Effector memory CD8-positive, alpha-beta T cell (primary cell): ENCODE results near the gene SULT4A1.

Experiments used
- ATAC-seq: fragments of 150-1000 bp; cut with Tn5 transposase; replicated peaks from 2 replicates; pipeline ENCODE4 v1.10.0; 2021; ENCODE audit warnings: mild to moderate bottlenecking, moderate library complexity
- DNase-seq, 3 experiments: peaks; one replicate each; pipeline ENCODE4 v3.0.0; 2021
- H3K27ac Mint-ChIP-seq, 2 donors: one replicate each; pipeline ENCODE4 v1.8.0; 2022; ENCODE audit warnings: mild to moderate bottlenecking in 2 of 2, mixed read lengths in 2 of 2, moderate library complexity in 2 of 2
- H3K27me3 Mint-ChIP-seq, 2 donors: one replicate each; pipeline ENCODE4 v1.8.0; 2022; ENCODE audit warnings: mixed read lengths in 2 of 2
- H3K36me3 Mint-ChIP-seq: one replicate; pipeline ENCODE4 v1.8.0; 2022; ENCODE audit warnings: mild to moderate bottlenecking, moderate library complexity, mixed read lengths; ENCODE audit not compliant: insufficient read depth
- H3K4me1 Mint-ChIP-seq, 2 donors: one replicate each; pipeline ENCODE4 v1.8.0; 2022; ENCODE audit warnings: low read depth in 2 of 2, mixed read lengths in 2 of 2
- H3K4me3 Mint-ChIP-seq, 2 donors: one replicate each; pipeline ENCODE4 v1.8.0; 2022; ENCODE audit warnings: mild to moderate bottlenecking in 2 of 2, mixed read lengths in 2 of 2, moderate library complexity in 2 of 2
- H3K9me3 Mint-ChIP-seq, 2 donors: one replicate each; pipeline ENCODE4 v1.8.0; 2022; ENCODE audit warnings: mixed read lengths in 2 of 2

Gene SULT4A1

DNA sequence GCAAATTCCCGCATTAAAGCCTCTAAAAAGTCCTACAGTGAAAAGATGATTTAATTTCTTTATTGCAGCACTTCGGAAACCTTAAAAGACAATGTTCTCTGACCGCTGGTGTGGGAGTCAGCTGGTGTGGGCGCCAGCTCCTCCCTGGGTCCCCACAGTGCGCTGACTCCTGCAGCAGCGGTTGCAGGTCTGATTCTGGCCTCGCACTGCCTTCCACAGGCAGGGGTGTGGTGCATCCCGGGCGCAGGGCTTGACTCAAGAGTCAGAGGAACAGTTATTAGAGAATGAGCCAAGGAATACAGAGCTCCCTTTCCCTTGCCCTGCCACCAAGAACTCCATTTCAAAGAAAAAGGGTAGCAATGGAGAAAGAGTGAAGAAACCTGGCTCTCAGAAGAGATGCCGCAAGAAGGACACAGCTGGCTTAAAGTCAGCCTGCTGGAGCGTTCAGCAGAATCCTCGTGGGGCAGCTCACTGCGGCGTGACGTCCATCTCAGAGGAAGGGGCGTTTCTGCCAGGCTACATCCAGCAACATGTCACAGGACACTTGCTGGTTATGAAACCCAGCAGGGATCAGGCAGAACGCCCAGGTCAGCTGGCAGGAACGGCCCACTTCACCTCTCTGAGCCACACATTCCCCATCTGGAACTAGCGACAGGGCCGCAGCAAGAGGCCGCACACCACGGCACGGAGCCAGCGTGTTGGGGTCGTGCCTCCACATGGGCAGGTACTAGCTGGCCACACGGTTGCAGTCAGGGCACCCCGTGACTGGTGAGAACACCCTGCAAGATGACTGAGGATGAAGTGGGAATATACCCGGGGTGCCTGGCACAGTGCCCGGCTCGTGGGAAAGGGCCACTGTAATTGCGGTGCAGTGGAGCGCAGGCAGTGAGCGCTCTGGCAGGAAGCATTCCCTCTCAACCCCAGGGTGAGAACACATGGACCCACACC lies 32.1 kb downstream of the SULT4A1 start:
- H3K36me3 Mint-ChIP-seq: no peaks in the 10 kb centered on the region
- H3K9me3 Mint-ChIP-seq: no peaks in the 10 kb centered on the region
- no peaks in the 10 kb centered on the region for H3K4me1 Mint-ChIP-seq
- DNase-seq (no peak), ATAC-seq (no peak)
- H3K4me3 Mint-ChIP-seq: no peak overlapping the region
- H3K27me3 Mint-ChIP-seq: peaks cover 10 to 35% of the 10 kb centered on the region in 2 donors
- no peak overlapping the region for H3K27ac Mint-ChIP-seq

DNA sequence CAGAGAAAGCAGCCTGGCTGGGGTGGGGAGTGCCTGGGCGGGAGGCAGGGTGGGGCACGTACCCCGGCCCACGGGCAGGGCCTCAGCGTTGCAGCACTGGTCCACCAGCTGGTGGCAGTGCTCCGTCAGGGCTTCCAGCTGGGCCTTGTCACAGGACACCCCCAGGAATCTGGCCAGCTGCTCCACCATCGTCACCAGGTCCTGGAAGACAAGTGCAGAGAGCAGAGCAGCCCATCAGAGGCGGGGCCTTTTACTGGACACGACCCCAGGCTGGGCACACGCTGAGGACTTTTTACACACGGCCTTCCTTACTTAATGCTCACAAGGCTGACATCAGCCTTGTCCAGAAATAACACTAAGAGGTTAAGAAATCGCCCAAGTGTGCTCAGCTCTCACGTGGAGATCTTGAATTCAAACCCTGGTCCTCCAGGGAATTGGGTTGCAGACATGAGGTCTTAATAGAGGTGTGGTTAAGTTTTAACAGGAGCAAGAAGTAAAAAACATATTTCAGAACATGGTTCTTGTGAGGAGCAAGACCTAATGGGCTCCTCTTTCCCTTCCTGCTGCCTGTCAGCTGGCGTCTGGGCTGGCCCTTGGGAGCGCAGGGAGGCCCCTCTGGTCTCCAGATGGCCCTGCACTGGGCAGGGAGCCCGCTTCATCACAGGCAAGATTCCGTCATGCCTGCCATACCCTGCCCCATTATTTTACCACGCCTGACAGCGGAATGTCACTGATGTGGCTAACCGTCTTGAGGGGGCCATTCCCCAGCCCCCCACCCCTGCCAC lies 33.1 kb downstream of the SULT4A1 start:
- DNase-seq: no peak

DNA sequence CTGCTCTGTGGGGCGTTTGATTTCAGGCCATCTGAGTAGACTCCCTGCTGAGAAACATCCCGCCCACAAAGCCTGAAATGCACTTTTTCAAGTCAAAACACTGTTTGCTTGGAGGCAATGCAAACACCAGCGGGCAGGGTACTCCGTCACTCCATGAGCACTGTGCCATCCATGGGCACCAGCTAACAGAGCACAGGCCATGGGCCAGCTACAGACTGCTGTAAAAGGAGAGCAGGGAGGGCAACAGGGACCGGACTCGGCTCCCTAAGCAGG lies 33.7 kb downstream of the SULT4A1 start:
- ATAC-seq (no peak), DNase-seq (no peak)
- Mint-ChIP-seq H3K27me3 (peaks cover 24 to 45% of the 10 kb centered on the region in 2 donors), H3K36me3 (no peaks in the 10 kb centered on the region), H3K27ac (no peak overlapping the region), H3K9me3 (no peaks in the 10 kb centered on the region), H3K4me3 (no peak overlapping the region), H3K4me1 (no peaks in the 10 kb centered on the region)

More for the DNA sequence above, 33.1 kb downstream of the SULT4A1 start:
- Mint-ChIP-seq H3K27me3 (peaks cover 18 to 41% of the 10 kb centered on the region in 2 donors), H3K36me3 (no peaks in the 10 kb centered on the region), H3K9me3 (no peaks in the 10 kb centered on the region), H3K4me1 (no peaks in the 10 kb centered on the region), H3K4me3 (no peak overlapping the region), H3K27ac (no peak overlapping the region)
- ATAC-seq: no peak

DNA sequence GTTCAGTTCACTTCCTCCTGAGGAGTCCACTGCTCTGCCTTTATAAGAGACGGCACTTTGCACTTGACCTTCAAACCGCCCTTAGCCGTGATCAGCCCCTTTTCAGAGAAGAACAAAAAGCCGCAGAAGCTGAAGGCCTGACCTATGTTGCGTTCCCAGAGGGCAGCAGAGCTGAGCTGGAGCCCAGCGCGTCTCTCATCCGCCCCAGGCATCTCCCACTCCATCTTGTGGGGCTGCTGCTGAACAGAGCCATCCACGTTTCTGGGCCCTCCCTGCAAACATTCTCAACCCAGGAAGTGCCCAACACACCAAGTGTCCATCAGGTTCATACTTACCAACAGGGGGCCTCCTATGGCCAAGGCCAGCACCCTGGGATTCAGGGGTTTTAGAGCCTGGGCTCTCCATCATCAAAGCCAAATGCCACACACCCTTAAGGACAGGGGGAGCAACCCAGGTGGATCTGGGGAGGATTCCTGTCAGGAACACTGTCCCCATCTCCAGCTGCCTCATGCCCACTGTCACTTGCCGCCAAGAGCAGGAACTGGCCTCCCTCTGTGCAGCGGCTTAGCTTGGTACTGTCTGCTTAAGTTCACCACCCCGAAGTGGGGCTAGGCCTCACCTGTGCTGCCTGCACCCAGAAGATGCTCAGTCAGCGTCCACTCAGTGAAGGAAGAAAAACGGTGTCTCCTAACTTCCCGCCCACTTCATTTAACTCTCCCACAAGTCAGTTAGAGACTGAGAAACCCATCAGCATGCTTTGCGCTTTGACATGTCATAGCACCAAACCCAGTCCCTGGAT lies 34.2 kb downstream of the SULT4A1 start:
- Mint-ChIP-seq H3K4me3 (no peak overlapping the region), H3K9me3 (no peaks in the 10 kb centered on the region), H3K27ac (no peak overlapping the region), H3K36me3 (no peaks in the 10 kb centered on the region), H3K4me1 (no peaks in the 10 kb centered on the region), H3K27me3 (peaks cover 29 to 45% of the 10 kb centered on the region in 2 donors)
- DNase-seq (no peak), ATAC-seq (no peak)

DNA sequence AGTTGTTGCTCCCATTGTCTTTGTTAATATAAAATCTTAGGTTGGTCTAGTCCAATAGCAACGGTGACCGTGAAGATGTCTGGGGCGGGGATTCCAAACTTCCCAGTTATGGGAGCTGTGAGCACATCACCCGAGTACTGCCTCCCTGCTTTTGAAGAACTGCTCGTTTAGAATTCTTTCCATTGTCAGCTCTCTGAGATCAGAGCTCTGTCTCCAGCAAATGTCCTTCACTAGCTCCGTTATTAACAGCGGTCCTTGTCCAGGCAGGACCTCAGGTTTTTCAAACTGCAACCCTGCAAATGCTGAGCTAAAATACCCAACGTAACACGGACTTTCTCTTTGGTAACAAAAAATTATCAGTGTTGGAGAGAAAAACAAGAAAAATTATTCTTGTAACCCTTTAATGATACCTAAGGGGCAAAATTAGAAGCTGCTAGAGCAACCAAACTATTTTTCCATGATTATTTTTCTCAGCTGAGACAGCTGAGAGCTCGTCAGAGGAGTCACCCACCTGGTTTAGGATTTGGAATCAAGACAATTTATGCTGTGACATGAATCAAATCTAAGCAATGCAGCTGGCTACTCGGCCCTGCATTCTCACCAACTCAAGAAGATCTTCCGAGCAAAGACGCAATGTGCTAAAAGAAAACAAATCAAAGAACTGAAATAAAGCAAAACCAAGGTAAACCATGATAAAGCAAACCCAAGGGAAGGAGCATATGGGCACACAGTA lies 35.1 kb downstream of the SULT4A1 start:
- Mint-ChIP-seq H3K9me3 (no peaks in the 10 kb centered on the region), H3K4me3 (no peak overlapping the region), H3K27me3 (peaks cover 38 to 45% of the 10 kb centered on the region in 2 donors), H3K36me3 (no peaks in the 10 kb centered on the region), H3K4me1 (no peaks in the 10 kb centered on the region), H3K27ac (no peak overlapping the region)
- DNase-seq (no peak), ATAC-seq (no peak)

DNA sequence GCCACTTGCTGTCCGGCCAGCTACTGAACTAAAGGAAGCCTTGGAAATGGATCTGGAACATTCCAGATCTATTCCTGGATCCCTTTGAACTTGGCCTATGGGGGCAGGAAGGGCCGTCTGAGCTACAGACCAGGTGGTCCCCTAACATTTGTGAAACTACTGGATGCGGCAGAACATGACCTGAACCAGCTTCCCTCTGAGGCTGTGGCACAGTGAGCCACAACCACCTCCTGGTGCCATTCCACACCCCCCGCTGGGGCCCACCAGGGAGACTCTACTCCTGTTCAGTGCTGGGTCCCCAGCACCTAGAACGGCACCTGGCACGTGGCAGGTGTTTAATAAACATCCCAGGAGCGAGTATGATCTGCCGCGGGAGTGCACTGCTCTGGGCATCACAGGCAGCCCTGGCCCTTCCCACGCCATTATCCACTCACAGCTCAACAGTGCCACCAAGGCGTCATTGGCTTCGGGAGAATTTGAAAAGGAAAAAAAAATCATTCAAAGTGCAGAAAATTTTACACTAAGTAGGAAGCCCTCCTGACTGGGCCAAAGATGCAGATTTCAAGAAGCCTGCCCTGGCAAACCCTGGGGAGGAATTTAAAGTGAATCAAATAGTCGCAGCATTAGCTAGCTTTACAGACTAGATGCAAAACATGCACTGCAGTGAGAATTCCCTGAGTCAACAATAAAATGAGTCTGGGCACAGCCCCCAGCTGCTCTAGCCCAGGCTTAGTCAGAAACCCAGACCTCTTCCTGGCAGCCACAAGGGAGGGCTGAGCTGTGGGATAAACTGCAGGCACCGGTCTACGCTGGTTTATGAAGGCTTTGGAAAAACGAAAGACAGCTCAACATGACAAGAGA lies 35.9 kb downstream of the SULT4A1 start:
- H3K4me1 Mint-ChIP-seq: no peaks in the 10 kb centered on the region
- ATAC-seq: no peak
- DNase-seq: no peak

DNA sequence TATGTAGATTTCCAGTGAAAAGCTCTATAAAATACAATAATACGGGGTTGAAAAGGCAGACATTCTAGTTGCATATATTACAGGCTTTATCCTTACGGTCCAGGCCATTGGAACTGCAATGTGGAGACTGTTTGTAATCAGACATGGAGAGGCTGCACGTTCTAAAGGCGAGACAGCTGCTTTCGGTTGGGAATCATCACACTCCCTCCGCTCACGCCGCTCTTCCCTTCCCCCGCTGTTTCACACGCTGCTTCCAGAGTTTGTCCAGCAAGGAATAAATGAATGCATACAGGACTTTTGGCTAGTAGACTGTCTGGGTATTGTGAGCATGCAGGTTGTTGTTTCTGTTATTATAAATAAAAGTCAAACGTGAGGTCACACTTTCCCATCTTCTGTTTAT lies 36.7 kb downstream of the SULT4A1 start:
- Mint-ChIP-seq H3K36me3 (peaks cover 5% of the 10 kb centered on the region), H3K27me3 (peaks cover 51 to 60% of the 10 kb centered on the region in 2 donors), H3K9me3 (no peaks in the 10 kb centered on the region), H3K4me1 (no peaks in the 10 kb centered on the region), H3K27ac (no peak overlapping the region), H3K4me3 (no peak overlapping the region)
- ATAC-seq: no peak
- no peak for DNase-seq

More for the DNA sequence above, 35.9 kb downstream of the SULT4A1 start:
- Mint-ChIP-seq H3K27me3 (peaks cover 44 to 53% of the 10 kb centered on the region in 2 donors), H3K9me3 (no peaks in the 10 kb centered on the region), H3K4me3 (no peak overlapping the region), H3K27ac (no peak overlapping the region), H3K36me3 (peaks cover 3% of the 10 kb centered on the region)

DNA sequence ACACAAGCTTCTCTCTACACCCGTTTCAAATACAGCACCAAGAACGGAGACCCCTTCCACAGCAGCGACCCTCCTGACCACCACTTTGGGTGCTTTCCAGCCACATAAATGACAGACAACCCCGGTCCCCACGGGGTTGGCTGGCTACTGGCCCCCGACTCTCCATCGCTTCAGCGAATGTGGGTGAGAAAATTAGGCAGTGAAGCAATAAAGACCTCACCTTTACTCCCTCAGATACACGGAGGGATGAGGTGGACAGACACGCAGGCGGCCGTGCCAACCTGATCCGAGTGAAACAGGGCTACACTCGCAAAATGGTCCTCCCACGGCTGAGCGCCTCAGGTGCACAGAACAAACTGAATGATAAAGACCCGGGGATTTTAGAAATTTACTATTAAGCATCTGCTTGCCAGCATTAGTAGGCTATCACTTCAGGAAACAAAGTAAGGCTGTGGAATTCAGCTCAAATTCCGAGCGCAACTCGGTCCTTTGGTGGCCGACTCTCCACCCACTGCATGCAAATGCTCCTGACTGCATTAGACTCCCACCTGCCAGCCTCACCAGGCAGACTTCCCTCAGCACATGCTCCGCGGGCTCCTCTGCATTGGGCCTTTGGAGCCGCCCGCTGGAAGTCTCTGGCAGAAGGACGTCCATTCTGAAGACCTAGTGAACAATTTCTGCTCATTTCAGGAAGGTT lies 37.4 kb downstream of the SULT4A1 start:
- Mint-ChIP-seq H3K4me1 (no peaks in the 10 kb centered on the region), H3K36me3 (peaks cover 5% of the 10 kb centered on the region), H3K27me3 (peaks cover 53 to 68% of the 10 kb centered on the region in 2 donors), H3K27ac (no peak overlapping the region), H3K9me3 (no peaks in the 10 kb centered on the region), H3K4me3 (no peak overlapping the region)
- no peak for ATAC-seq
- no peak for DNase-seq

DNA sequence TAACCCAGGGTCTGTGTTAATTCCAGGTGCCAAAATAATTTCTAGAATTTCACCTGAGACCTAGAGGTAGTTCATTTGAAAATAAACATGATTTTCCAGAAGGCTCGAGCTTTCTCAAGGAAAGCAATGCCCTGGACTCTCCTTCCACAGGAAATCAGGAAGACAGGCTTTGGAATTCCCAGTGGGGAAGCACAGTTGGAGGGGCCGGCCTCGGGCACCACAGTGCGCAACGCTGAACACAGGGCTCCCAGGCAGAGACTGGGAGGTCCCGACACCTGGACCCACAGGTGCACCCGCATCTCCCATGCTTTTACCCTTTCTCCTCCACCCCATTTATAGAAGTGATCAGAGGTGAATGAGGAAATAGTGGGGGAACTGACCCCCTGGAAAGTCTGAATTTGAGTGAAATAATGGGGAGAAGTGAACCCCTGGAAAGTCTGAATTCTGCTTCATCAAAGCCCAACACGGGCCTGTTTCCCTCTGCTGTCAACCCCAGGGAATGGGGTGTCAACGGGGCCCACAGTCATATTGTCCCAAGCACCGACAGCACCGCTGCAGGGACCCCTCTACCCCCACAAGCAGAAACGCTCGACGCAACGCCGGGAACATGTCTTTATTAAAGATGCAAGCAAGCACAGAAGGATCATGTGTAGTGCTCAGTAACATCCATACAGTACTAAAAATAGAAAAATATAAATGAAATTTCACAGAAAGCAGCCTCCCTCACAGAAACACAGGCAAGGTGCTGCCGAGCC lies 38.2 kb downstream of the SULT4A1 start:
- no peak overlapping the region for H3K4me3 Mint-ChIP-seq
- DNase-seq (no peak), ATAC-seq (no peak)
- H3K36me3 Mint-ChIP-seq: peaks cover 5% of the 10 kb centered on the region
- no peaks in the 10 kb centered on the region for H3K9me3 Mint-ChIP-seq
- peaks cover 53 to 76% of the 10 kb centered on the region in 2 donors for H3K27me3 Mint-ChIP-seq
- H3K27ac Mint-ChIP-seq: no peak overlapping the region
- H3K4me1 Mint-ChIP-seq: no peaks in the 10 kb centered on the region

DNA sequence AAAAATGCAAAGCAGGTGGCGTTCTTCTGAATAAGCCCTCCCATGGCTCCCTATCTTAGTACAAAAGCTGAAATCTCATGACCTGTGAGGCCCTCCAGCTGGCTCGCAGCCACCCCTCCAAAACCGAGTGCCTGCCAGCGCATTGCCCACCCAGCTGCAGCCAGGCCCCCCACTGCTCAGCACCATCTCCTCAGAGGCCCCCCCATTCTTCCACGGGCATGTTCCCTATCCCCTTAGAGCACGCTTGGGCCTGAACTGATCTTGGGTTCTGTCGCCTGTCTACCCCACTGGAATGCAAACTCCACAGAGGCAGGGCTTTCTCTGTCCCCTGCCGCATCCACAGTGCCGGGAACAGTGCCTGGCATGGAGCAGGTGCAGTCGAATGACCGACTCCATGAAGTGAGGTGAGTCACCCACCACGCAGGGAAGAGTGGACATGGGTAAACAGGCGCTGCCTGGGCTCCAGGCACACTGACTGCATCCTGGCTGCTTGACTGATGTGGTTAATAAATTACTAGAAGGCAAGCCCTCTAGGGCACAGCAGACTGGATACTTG lies 38.9 kb downstream of the SULT4A1 start:
- Mint-ChIP-seq H3K4me1 (no peaks in the 10 kb centered on the region), H3K27me3 (peaks cover 53 to 77% of the 10 kb centered on the region in 2 donors), H3K36me3 (peaks cover 5% of the 10 kb centered on the region), H3K27ac (no peak overlapping the region), H3K4me3 (no peak overlapping the region), H3K9me3 (no peaks in the 10 kb centered on the region)
- ATAC-seq (no peak), DNase-seq (no peak)
